ENCODE results near the gene AP2A2. TPM values are rescaled to one million over a fixed set of nuclear protein-coding genes. Genes with fewer than 3 reads are reported as not detected.

AP2A2 gene
- total RNA-seq, 1 donor from 2014 or later: 78.1 TPM

- TF ChIP-seq CTCF (conservative IDR thresholded peaks at IDR 0.05): no peak
- H3K9me3 Mint-ChIP-seq: no peaks in the 10 kb centered on the region
- H3K4me3 Mint-ChIP-seq: no peak overlapping the region
- H3K4me1 Mint-ChIP-seq: no peaks in the 10 kb centered on the region
- no peaks in the 10 kb centered on the region for H3K36me3 Mint-ChIP-seq (ENCODE audit: low read depth)
- DNase-seq (ENCODE audit: low read depth, low spot score): no peak
- no peak overlapping the region for H3K27ac Mint-ChIP-seq (ENCODE audit: unreplicated experiment)
- H3K27me3 Mint-ChIP-seq (ENCODE audit: low read depth): no peaks in the 10 kb centered on the region
Measured at GRCh38 chr11:1030086-1030485, 104.4 kb downstream of the AP2A2 start.

GRCh38 chr11:1030556-1030955 is 104.9 kb downstream of the AP2A2 start:
- Mint-ChIP-seq H3K4me3 (no peak overlapping the region), H3K36me3 (ENCODE audit: low read depth) (no peaks in the 10 kb centered on the region), H3K27me3 (ENCODE audit: low read depth) (no peaks in the 10 kb centered on the region), H3K9me3 (no peaks in the 10 kb centered on the region), H3K4me1 (no peaks in the 10 kb centered on the region), H3K27ac (ENCODE audit: unreplicated experiment) (no peak overlapping the region)
- no peak for TF ChIP-seq CTCF (conservative IDR thresholded peaks at IDR 0.05)
- no peak for DNase-seq (ENCODE audit: low read depth, low spot score)

GRCh38 chr11:1031121-1031899 is 105.6 kb downstream of the AP2A2 start:
- H3K9me3 Mint-ChIP-seq: no peaks in the 10 kb centered on the region
- no peak overlapping the region for H3K27ac Mint-ChIP-seq (ENCODE audit: unreplicated experiment)
- no peak for TF ChIP-seq CTCF (conservative IDR thresholded peaks at IDR 0.05)

GRCh38 chr11:1032310-1032891 is 106.7 kb downstream of the AP2A2 start:
- TF ChIP-seq CTCF (conservative IDR thresholded peaks at IDR 0.05): no peak
- no peaks in the 10 kb centered on the region for H3K36me3 Mint-ChIP-seq (ENCODE audit: low read depth)
- no peaks in the 10 kb centered on the region for H3K4me1 Mint-ChIP-seq
- no peak for DNase-seq (ENCODE audit: low read depth, low spot score)
- H3K27me3 Mint-ChIP-seq (ENCODE audit: low read depth): no peaks in the 10 kb centered on the region
- H3K27ac Mint-ChIP-seq (ENCODE audit: unreplicated experiment): no peak overlapping the region
- no peaks in the 10 kb centered on the region for H3K9me3 Mint-ChIP-seq
- no peak overlapping the region for H3K4me3 Mint-ChIP-seq

More at GRCh38 chr11:1031121-1031899, 105.6 kb downstream of the AP2A2 start:
- no peak overlapping the region for H3K4me3 Mint-ChIP-seq
- no peak for DNase-seq (ENCODE audit: low read depth, low spot score)
- no peaks in the 10 kb centered on the region for H3K36me3 Mint-ChIP-seq (ENCODE audit: low read depth)
- H3K27me3 Mint-ChIP-seq (ENCODE audit: low read depth): no peaks in the 10 kb centered on the region
- no peaks in the 10 kb centered on the region for H3K4me1 Mint-ChIP-seq

- DNase-seq (ENCODE audit: low read depth, low spot score): no peak
- no peaks in the 10 kb centered on the region for H3K4me1 Mint-ChIP-seq
- H3K9me3 Mint-ChIP-seq: no peaks in the 10 kb centered on the region
- no peaks in the 10 kb centered on the region for H3K36me3 Mint-ChIP-seq (ENCODE audit: low read depth)
- no peaks in the 10 kb centered on the region for H3K27me3 Mint-ChIP-seq (ENCODE audit: low read depth)
- H3K4me3 Mint-ChIP-seq: no peak overlapping the region
- no peak for TF ChIP-seq CTCF (conservative IDR thresholded peaks at IDR 0.05)
- no peak overlapping the region for H3K27ac Mint-ChIP-seq (ENCODE audit: unreplicated experiment)
Measured at GRCh38 chr11:1033016-1033798, 107.5 kb downstream of the AP2A2 start.
